H9 (cell line): ENCODE data around the gene TCF7L2. TPM values are rescaled to one million over a fixed set of nuclear protein-coding genes. Genes with fewer than 3 reads are reported as not detected.

Source experiments
- DNase-seq: peaks from one replicate; pipeline ENCODE4 v3.0.0-alpha.2; 2017
- H2AFZ ChIP-seq: one replicate; pipeline ENCODE4 v1.6.1; 2013; ENCODE audit warnings: mild to moderate bottlenecking, low read length, control low read depth, moderate library complexity
- H2AK5ac ChIP-seq: 2 replicates; pipeline ENCODE4 v1.6.1; 2013; ENCODE audit warnings: low read length, control low read depth, mixed read lengths; ENCODE audit not compliant: insufficient read length
- H2BK120ac ChIP-seq: one replicate; pipeline ENCODE4 v1.6.1; 2013; ENCODE audit warnings: low read depth, mild to moderate bottlenecking, low read length, control low read depth, inconsistent platforms; ENCODE audit not compliant: poor library complexity, severe bottlenecking
- H2BK12ac ChIP-seq: 2 replicates; pipeline ENCODE4 v1.6.1; 2013; ENCODE audit warnings: low read length, control low read depth, mixed read lengths, low read depth; ENCODE audit not compliant: insufficient read length
- H2BK15ac ChIP-seq: 2 replicates; pipeline ENCODE4 v1.6.1; 2013; ENCODE audit warnings: low read depth, low read length, control low read depth
- H2BK20ac ChIP-seq: one replicate; pipeline ENCODE4 v1.6.1; 2013; ENCODE audit warnings: low read depth, mild to moderate bottlenecking, low read length, control low read depth, inconsistent platforms; ENCODE audit not compliant: poor library complexity, severe bottlenecking
- H2BK5ac ChIP-seq: 2 replicates; pipeline ENCODE4 v1.6.1; 2013; ENCODE audit warnings: low read length, control low read depth, mixed read lengths; ENCODE audit not compliant: insufficient read length
- H3K14ac ChIP-seq: 2 replicates; pipeline ENCODE4 v1.6.1; 2013; ENCODE audit warnings: low read length, control low read depth; ENCODE audit not compliant: insufficient read depth
- H3K18ac ChIP-seq: 2 replicates; pipeline ENCODE4 v1.6.1; 2013; ENCODE audit warnings: low read depth, mild to moderate bottlenecking, mixed read lengths, low read length, control low read depth; ENCODE audit not compliant: insufficient read length
- H3K23ac ChIP-seq: 2 replicates; pipeline ENCODE4 v1.6.1; 2013; ENCODE audit warnings: low read length, control low read depth, mixed read lengths, low read depth; ENCODE audit not compliant: insufficient read length
- H3K23me2 ChIP-seq: 2 replicates; pipeline ENCODE4 v1.6.1; 2013; ENCODE audit warnings: low read depth, mild to moderate bottlenecking, mixed read lengths, low read length, control low read depth; ENCODE audit not compliant: insufficient read length, poor library complexity, severe bottlenecking
- H3K27ac ChIP-seq: 2 replicates; pipeline ENCODE4 v1.5.1; 2013; ENCODE audit warnings: low read length, control low read depth, mixed read lengths, low read depth; ENCODE audit not compliant: insufficient read length
- H3K27me3 ChIP-seq: 2 replicates; pipeline ENCODE4 v1.6.1; 2013; ENCODE audit warnings: low read length, control low read depth, inconsistent platforms; ENCODE audit not compliant: insufficient read depth
- H3K4ac ChIP-seq: 2 replicates; pipeline ENCODE4 v1.6.1; 2013; ENCODE audit warnings: low read depth, mild to moderate bottlenecking, control low read depth, inconsistent platforms, low read length, moderate library complexity
- H3K4me1 ChIP-seq: 2 replicates; pipeline ENCODE4 v1.6.1; 2013; ENCODE audit warnings: low read length, control low read depth, inconsistent platforms; ENCODE audit not compliant: insufficient read depth
- H3K4me2 ChIP-seq: 2 replicates; pipeline ENCODE4 v1.6.1; 2013; ENCODE audit warnings: low read length, control low read depth, mixed read lengths; ENCODE audit not compliant: insufficient read length, insufficient read depth
- H3K56ac ChIP-seq: 2 replicates; pipeline ENCODE4 v1.6.1; 2013; ENCODE audit warnings: low read depth, mild to moderate bottlenecking, mixed read lengths, low read length, control low read depth; ENCODE audit not compliant: insufficient read length
- H3K79me1 ChIP-seq: 2 replicates; pipeline ENCODE4 v1.6.1; 2013; ENCODE audit warnings: low read depth, mild to moderate bottlenecking, moderate library complexity, low read length, control low read depth, inconsistent platforms; ENCODE audit not compliant: insufficient read depth, poor library complexity, severe bottlenecking
- H3K79me2 ChIP-seq: 2 replicates; pipeline ENCODE4 v1.6.1; 2013; ENCODE audit warnings: low read length, control low read depth, inconsistent platforms; ENCODE audit not compliant: insufficient read depth
- H3K9ac ChIP-seq: 2 replicates; pipeline ENCODE4 v1.6.1; 2013; ENCODE audit warnings: low read length, control low read depth, mixed read lengths; ENCODE audit not compliant: insufficient read length; ENCODE audit errors: extremely low read depth
- H3K9me3 ChIP-seq: one replicate; pipeline ENCODE4 v1.6.1; 2013; ENCODE audit warnings: low read depth, low read length, inconsistent platforms; ENCODE audit not compliant: control insufficient read depth
- H3T11ph ChIP-seq: one replicate; pipeline ENCODE4 v1.6.1; 2013; ENCODE audit warnings: mild to moderate bottlenecking, low read length, control low read depth, inconsistent platforms
- H4K20me1 ChIP-seq: one replicate; pipeline ENCODE4 v1.6.1; 2013; ENCODE audit not compliant: control insufficient read depth, insufficient read length, insufficient read depth
- H4K5ac ChIP-seq: 2 replicates; pipeline ENCODE4 v1.6.1; 2013; ENCODE audit warnings: low read depth, mild to moderate bottlenecking, mixed read lengths, low read length, control low read depth; ENCODE audit not compliant: insufficient read length
- H4K8ac ChIP-seq: replicated peaks from 2 replicates; pipeline ENCODE4 v1.6.1; 2013; ENCODE audit warnings: low read length, control low read depth, mixed read lengths, low read depth; ENCODE audit not compliant: insufficient read length
- H4K91ac ChIP-seq: 2 replicates; pipeline ENCODE4 v1.6.1; 2013; ENCODE audit warnings: low read depth, mild to moderate bottlenecking, moderate library complexity, mixed read lengths, low read length, control low read depth; ENCODE audit not compliant: insufficient read length
- H3K27ac Mint-ChIP-seq, 3 experiments: 2 replicates in 2 of 3; 3 replicates in 1 of 3; pipeline ENCODE4 v1.8.0; 2020 to 2021; ENCODE audit warnings: mixed read lengths in 3 of 3, mild to moderate bottlenecking in 1 of 3, moderate library complexity in 1 of 3
- H3K27me3 Mint-ChIP-seq: 2 replicates; pipeline ENCODE4 v1.8.0; 2021; ENCODE audit warnings: low read depth, mild to moderate bottlenecking, moderate library complexity, mixed read lengths
- H3K36me3 Mint-ChIP-seq, 3 experiments: 2 replicates in 2 of 3; 3 replicates in 1 of 3; pipeline ENCODE4 v1.8.0; 2020 to 2021; ENCODE audit warnings: low read depth in 3 of 3, mixed read lengths in 3 of 3; ENCODE audit not compliant: insufficient read depth in 1 of 3
- H3K4me1 Mint-ChIP-seq, 2 experiments: 2 replicates each; pipeline ENCODE4 v1.8.0; 2020; ENCODE audit warnings: mixed read lengths in 2 of 2
- H3K4me3 Mint-ChIP-seq, 2 experiments: 2 replicates in 1 of 2; 3 replicates in 1 of 2; pipeline ENCODE4 v1.8.0; 2020 to 2021; ENCODE audit warnings: mild to moderate bottlenecking in 2 of 2, mixed read lengths in 2 of 2, moderate library complexity in 1 of 2
- H3K9me3 Mint-ChIP-seq, 2 experiments: 2 replicates in 1 of 2; 3 replicates in 1 of 2; pipeline ENCODE4 v1.8.0; 2020; ENCODE audit warnings: mild to moderate bottlenecking in 2 of 2, mixed read lengths in 2 of 2, moderate library complexity in 1 of 2
- WGBS: extraction: QIAGEN DNeasy Blood & Tissue Kit; methylation state at CpG from one replicate; pipeline ENCODE4 v1.1.7; 2013; ENCODE audit warnings: missing lambda C conversion rate, low lambda C conversion rate, mixed read lengths; ENCODE audit not compliant: insufficient read length; ENCODE audit errors: extremely low coverage; 5-methylcytosine and 5-hydroxymethylcytosine counted together
- total RNA-seq: library from RNA; stranded (reverse); gene quantifications from 2 replicates; pipeline ENCODE4 v1.2.1, GENCODE V29; 2021
- TF ChIP-seq, protein P1 (sequence below): fragments of 200-600 bp; sonication (generic); conservative IDR thresholded peaks from 3 replicates; pipeline ENCODE4 v1.8.0; 2021; ENCODE audit warnings: antibody characterized with exemption, mild to moderate bottlenecking

The TCF7L2 gene
- total RNA-seq, 1 experiment from 2014 or later = 71.1 TPM

DNA sequence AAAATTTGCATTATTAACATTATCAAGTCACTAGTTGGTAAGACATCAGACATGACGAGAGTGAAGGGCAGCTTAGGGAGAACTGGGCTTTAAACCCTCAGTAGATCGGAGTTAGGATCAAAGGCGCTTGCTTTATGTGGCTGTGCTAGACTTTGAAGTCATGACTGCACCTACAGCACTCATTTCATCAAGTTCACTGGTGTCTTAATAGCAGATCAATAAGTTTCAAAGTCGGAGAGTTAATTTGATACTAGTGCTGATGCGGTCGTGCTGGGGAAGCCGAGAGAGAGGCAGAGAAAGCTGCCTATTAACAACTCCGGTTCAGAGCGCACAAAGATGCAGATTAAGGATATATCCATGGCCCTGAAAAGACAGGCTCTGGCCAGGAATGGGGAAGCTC lies 172.9 kb downstream of the TCF7L2 start:
- no peak for DNase-seq
- H2AFZ ChIP-seq = no peak overlapping the region
- no peak overlapping the region for H3K27ac ChIP-seq
- no peak overlapping the region for H3T11ph ChIP-seq
- WGBS = no CpG with 5 or more reads among the region's 9 CpGs
- H2AK5ac ChIP-seq = no peak overlapping the region
- H3K4me1 ChIP-seq = peaks cover 21% of the 10 kb centered on the region; the same call in 1 of the 2 replicates
- no peak overlapping the region for H3K56ac ChIP-seq
- peaks cover 4% of the 10 kb centered on the region for H3K23me2 ChIP-seq
- no peak overlapping the region for H2BK20ac ChIP-seq
- H3K9ac ChIP-seq = no peak overlapping the region
- H2BK15ac ChIP-seq = no peak overlapping the region
- H3K4me2 ChIP-seq = no peak overlapping the region
- no peak overlapping the region for H3K23ac ChIP-seq
- H4K91ac ChIP-seq = no peak overlapping the region
- no peak overlapping the region for H4K5ac ChIP-seq
- Mint-ChIP-seq H3K9me3 (no peaks in the 10 kb centered on the region; a peak in 1 of 5 replicates), H3K36me3 (no peaks in the 10 kb centered on the region; a peak in 1 of 7 replicates), H3K4me1 (peaks cover 74 to 81% of the 10 kb centered on the region in 2 experiments), H3K4me3 (no peak overlapping the region), H3K27me3 (no peaks in the 10 kb centered on the region), H3K27ac (no peak overlapping the region; a peak in 1 of 7 replicates)
- no peaks in the 10 kb centered on the region for H3K27me3 ChIP-seq
- no peak overlapping the region for H2BK5ac ChIP-seq
- H2BK12ac ChIP-seq = no peak overlapping the region
- H3K4ac ChIP-seq = no peak overlapping the region
- no peaks in the 10 kb centered on the region for H3K9me3 ChIP-seq
- H3K79me1 ChIP-seq = peaks cover 8% of the 10 kb centered on the region
- no peaks in the 10 kb centered on the region for H4K20me1 ChIP-seq
- peaks cover 9% of the 10 kb centered on the region; the same call in 1 of the 2 replicates for H3K79me2 ChIP-seq
- H3K14ac ChIP-seq = 0 out of 2 replicates have a peak overlapping the region, but pooled peaks have one; percentile 47
- H4K8ac ChIP-seq = no peak overlapping the region
- no peak overlapping the region for H3K18ac ChIP-seq
- no peak overlapping the region for H2BK120ac ChIP-seq
- TF ChIP-seq, protein P1, sequence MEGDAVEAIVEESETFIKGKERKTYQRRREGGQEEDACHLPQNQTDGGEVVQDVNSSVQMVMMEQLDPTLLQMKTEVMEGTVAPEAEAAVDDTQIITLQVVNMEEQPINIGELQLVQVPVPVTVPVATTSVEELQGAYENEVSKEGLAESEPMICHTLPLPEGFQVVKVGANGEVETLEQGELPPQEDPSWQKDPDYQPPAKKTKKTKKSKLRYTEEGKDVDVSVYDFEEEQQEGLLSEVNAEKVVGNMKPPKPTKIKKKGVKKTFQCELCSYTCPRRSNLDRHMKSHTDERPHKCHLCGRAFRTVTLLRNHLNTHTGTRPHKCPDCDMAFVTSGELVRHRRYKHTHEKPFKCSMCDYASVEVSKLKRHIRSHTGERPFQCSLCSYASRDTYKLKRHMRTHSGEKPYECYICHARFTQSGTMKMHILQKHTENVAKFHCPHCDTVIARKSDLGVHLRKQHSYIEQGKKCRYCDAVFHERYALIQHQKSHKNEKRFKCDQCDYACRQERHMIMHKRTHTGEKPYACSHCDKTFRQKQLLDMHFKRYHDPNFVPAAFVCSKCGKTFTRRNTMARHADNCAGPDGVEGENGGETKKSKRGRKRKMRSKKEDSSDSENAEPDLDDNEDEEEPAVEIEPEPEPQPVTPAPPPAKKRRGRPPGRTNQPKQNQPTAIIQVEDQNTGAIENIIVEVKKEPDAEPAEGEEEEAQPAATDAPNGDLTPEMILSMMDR = no peak
